ENCODE data around the gene UBE4A. TPM values are rescaled to one million over a fixed set of nuclear protein-coding genes. Genes with fewer than 3 reads are reported as not detected.

The UBE4A gene
- total RNA-seq, 2 donors from 2014 or later, result 39.6 to 42.6 TPM

DNA sequence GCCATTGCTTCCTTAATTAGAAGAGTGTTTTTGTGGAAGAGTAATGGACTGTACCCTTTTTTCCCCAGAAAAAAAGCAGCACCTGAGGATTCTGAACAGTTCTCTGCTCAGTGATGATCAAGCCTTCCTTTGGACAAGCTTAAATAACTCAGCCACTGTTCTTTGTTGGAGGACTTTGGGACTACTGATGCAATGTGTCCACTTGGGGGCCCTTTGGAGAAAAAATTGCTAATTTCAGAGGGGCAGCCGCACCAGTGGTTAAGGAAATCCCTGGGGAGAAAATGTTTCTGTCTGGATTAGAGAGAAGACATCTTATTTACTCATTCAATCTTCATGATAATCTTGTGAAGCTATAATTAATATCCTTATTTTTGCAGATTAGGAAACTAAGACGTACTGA, 71.6 kb downstream of the UBE4A start:
- DNase-seq, result no peak

DNA sequence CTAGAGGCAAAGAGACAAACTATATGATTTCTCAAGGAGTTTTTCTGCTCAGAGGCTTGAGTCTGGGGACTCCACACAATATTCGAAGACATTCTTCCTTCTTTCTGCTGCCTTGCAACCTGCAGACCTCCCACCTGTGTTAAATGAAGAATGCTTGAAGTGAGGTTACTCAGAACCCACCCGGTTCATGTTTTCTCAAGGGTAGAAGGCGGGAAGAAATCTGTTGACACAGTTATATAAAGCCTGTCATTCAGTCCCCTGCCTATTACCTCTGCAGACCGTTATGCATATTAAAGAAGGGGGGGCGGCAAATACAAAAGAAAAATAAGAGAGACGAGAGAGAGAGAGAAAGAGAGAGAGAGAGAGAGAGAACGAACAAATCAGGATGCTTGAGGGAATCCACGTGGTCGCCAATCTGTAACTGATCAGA, 74.7 kb downstream of the UBE4A start:
- Histone ChIP-seq H3K36me3 (ENCODE audit: control insufficient read depth, insufficient read depth, low read length) (no peaks in the 10 kb centered on the region), H3K27ac (ENCODE audit: low read depth, low read length) (peak overlapping the region; percentile 95), H3K9me3 (ENCODE audit: control insufficient read depth, low read length) (no peaks in the 10 kb centered on the region), H3K27me3 (ENCODE audit: control insufficient read depth, insufficient read depth, low read length, poor library complexity, severe bottlenecking) (peaks cover 6% of the 10 kb centered on the region), H3K9ac (ENCODE audit: extremely low read depth, low read length, poor library complexity, severe bottlenecking) (no peak overlapping the region), H3K4me3 (ENCODE audit: low read length) (peak overlapping the region; percentile 96), H3K4me1 (ENCODE audit: control insufficient read depth, insufficient read depth, low read length) (no peaks in the 10 kb centered on the region)
- TF ChIP-seq, protein P1, sequence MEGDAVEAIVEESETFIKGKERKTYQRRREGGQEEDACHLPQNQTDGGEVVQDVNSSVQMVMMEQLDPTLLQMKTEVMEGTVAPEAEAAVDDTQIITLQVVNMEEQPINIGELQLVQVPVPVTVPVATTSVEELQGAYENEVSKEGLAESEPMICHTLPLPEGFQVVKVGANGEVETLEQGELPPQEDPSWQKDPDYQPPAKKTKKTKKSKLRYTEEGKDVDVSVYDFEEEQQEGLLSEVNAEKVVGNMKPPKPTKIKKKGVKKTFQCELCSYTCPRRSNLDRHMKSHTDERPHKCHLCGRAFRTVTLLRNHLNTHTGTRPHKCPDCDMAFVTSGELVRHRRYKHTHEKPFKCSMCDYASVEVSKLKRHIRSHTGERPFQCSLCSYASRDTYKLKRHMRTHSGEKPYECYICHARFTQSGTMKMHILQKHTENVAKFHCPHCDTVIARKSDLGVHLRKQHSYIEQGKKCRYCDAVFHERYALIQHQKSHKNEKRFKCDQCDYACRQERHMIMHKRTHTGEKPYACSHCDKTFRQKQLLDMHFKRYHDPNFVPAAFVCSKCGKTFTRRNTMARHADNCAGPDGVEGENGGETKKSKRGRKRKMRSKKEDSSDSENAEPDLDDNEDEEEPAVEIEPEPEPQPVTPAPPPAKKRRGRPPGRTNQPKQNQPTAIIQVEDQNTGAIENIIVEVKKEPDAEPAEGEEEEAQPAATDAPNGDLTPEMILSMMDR (conservative IDR thresholded peaks at IDR 0.05), result no peak
- peaks cover 17% of the 10 kb centered on the region for H3K4me1 Mint-ChIP-seq
- H3K4me3 Mint-ChIP-seq, result peak overlapping the region; percentile 93
- peaks cover 29% of the 10 kb centered on the region for H3K27me3 Mint-ChIP-seq (ENCODE audit: insufficient read depth)
- WGBS, 2 experiments (ENCODE audit: insufficient coverage in 1 of 2, insufficient read length in 1 of 2), result 0 to 12% methylated on average over 3 to 9 of the region's 9 CpGs
- DNase-seq, result no peak
- no peak overlapping the region for H3K27ac Mint-ChIP-seq
- peaks cover 5% of the 10 kb centered on the region for H3K36me3 Mint-ChIP-seq (ENCODE audit: low read depth)
- H3K9me3 Mint-ChIP-seq, result no peaks in the 10 kb centered on the region

More for the DNA sequence above, 71.6 kb downstream of the UBE4A start:
- H3K27me3 ChIP-seq (ENCODE audit: control insufficient read depth, insufficient read depth, low read length, poor library complexity, severe bottlenecking), result peaks cover 6% of the 10 kb centered on the region
- no peaks in the 10 kb centered on the region for H3K9me3 Mint-ChIP-seq
- H3K9ac ChIP-seq (ENCODE audit: extremely low read depth, low read length, poor library complexity, severe bottlenecking), result no peak overlapping the region
- no peak overlapping the region for H3K27ac Mint-ChIP-seq
- no peaks in the 10 kb centered on the region for H3K9me3 ChIP-seq (ENCODE audit: control insufficient read depth, low read length)
- no peaks in the 10 kb centered on the region for H3K36me3 ChIP-seq (ENCODE audit: control insufficient read depth, insufficient read depth, low read length)
- H3K27me3 Mint-ChIP-seq (ENCODE audit: insufficient read depth), result peaks cover 41% of the 10 kb centered on the region
- H3K4me3 ChIP-seq (ENCODE audit: low read length), result no peak overlapping the region
- no peak overlapping the region for H3K27ac ChIP-seq (ENCODE audit: low read depth, low read length)
- H3K4me1 ChIP-seq (ENCODE audit: control insufficient read depth, insufficient read depth, low read length), result no peaks in the 10 kb centered on the region
- TF ChIP-seq, protein P1 (conservative IDR thresholded peaks at IDR 0.05), result no peak
- no peak overlapping the region for H3K4me3 Mint-ChIP-seq
- WGBS, 2 experiments (ENCODE audit: insufficient coverage in 1 of 2, insufficient read length in 1 of 2), result 83 to 88% methylated on average over 1 of the region's 2 CpGs
- H3K36me3 Mint-ChIP-seq (ENCODE audit: low read depth), result no peaks in the 10 kb centered on the region
- H3K4me1 Mint-ChIP-seq, result peaks cover 4% of the 10 kb centered on the region

DNA sequence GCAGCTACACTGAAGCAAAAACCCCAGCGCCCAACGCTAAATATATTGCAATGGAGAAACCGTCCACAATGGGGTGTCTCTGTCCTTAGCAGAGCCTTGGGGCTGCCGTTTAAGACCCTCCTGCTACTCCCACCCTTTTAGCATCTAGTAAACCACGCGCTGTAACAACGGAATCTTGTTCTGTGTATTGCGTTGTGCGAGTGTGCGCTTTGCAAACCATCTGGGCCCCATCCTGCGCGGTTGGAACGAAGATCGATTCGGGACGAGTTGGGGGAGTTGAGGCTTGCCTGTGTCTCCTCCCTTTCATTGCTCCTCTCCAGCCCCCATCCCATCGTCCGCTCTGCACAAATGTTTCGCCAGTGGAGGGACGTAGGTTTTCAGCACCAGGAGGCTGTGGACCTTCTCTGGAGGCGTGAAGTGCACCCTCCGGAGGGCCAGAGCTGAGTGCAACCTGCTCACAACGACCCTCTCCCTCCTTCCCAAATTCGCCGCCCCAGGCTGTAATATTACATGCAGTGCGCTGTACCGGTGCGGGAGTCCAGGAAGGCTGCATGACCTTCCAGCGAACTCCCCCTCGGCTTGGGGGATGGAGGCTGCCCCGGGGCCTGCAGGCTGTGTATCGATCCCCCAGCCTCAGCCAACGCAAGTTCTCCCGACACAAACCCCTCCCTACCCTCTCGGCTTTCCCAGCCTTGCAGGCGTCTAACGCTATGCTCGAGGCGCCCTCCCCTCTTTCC, 75.3 kb downstream of the UBE4A start:
- H3K27ac Mint-ChIP-seq, result peak overlapping the region; percentile 93

More for the DNA sequence above, 75.3 kb downstream of the UBE4A start:
- peaks cover 23% of the 10 kb centered on the region for H3K4me1 Mint-ChIP-seq
- Histone ChIP-seq H3K27me3 (ENCODE audit: control insufficient read depth, insufficient read depth, low read length, poor library complexity, severe bottlenecking) (peaks cover 6% of the 10 kb centered on the region), H3K9ac (ENCODE audit: extremely low read depth, low read length, poor library complexity, severe bottlenecking) (peak overlapping the region; percentile 42), H3K27ac (ENCODE audit: low read depth, low read length) (peak overlapping the region; percentile 95), H3K9me3 (ENCODE audit: control insufficient read depth, low read length) (no peaks in the 10 kb centered on the region), H3K4me1 (ENCODE audit: control insufficient read depth, insufficient read depth, low read length) (no peaks in the 10 kb centered on the region), H3K36me3 (ENCODE audit: control insufficient read depth, insufficient read depth, low read length) (peaks cover 2% of the 10 kb centered on the region), H3K4me3 (ENCODE audit: low read length) (peak overlapping the region; percentile 96)
- TF ChIP-seq, protein P1 (conservative IDR thresholded peaks at IDR 0.05), result no peak
- no peaks in the 10 kb centered on the region for H3K9me3 Mint-ChIP-seq
- H3K4me3 Mint-ChIP-seq, result peak overlapping the region; percentile 93
- peak; percentile 86 for DNase-seq
- 0 to 1% methylated on average over 17 to 39 of the region's 39 CpGs for WGBS, 2 experiments (ENCODE audit: insufficient coverage in 1 of 2, insufficient read length in 1 of 2)
- H3K36me3 Mint-ChIP-seq (ENCODE audit: low read depth), result peaks cover 7% of the 10 kb centered on the region
- peaks cover 24% of the 10 kb centered on the region for H3K27me3 Mint-ChIP-seq (ENCODE audit: insufficient read depth)

Measured in endodermal cell (in vitro differentiated cells).